Measurements from ENCODE around the gene TSC2.
"Not testable (repeated sequence)": the region's sequence is repeated elsewhere in the genome, so short reads cannot be mapped to it uniquely, and the experiment has no call there.

TSC2 gene

DNA sequence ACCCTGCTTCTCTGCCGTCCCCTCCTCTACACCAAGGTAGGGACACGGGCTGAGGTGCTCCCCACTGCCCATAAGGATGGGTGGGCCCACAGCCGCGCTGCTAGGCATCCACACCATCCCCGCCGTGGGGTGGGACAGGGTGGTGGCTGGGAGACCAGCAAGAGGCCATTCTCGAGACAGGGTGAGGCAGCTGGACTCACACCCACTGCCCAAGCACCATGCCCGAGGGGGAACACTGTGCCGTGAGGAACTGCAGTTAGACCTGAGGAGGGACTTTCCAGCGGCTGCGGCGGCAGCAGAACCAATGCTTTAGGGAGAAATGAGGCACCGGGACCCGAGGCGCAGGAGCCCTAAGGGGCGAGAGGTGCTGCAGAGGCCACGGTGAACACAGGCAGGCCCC, 74.6 kb downstream of the TSC2 start:
- no peak for DNase-seq (ENCODE audit: low read depth)
- TF ChIP-seq, protein P1, sequence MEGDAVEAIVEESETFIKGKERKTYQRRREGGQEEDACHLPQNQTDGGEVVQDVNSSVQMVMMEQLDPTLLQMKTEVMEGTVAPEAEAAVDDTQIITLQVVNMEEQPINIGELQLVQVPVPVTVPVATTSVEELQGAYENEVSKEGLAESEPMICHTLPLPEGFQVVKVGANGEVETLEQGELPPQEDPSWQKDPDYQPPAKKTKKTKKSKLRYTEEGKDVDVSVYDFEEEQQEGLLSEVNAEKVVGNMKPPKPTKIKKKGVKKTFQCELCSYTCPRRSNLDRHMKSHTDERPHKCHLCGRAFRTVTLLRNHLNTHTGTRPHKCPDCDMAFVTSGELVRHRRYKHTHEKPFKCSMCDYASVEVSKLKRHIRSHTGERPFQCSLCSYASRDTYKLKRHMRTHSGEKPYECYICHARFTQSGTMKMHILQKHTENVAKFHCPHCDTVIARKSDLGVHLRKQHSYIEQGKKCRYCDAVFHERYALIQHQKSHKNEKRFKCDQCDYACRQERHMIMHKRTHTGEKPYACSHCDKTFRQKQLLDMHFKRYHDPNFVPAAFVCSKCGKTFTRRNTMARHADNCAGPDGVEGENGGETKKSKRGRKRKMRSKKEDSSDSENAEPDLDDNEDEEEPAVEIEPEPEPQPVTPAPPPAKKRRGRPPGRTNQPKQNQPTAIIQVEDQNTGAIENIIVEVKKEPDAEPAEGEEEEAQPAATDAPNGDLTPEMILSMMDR (IDR thresholded peaks at IDR 0.05; ENCODE audit: low read depth, low read length, missing control alignments): no peak

DNA sequence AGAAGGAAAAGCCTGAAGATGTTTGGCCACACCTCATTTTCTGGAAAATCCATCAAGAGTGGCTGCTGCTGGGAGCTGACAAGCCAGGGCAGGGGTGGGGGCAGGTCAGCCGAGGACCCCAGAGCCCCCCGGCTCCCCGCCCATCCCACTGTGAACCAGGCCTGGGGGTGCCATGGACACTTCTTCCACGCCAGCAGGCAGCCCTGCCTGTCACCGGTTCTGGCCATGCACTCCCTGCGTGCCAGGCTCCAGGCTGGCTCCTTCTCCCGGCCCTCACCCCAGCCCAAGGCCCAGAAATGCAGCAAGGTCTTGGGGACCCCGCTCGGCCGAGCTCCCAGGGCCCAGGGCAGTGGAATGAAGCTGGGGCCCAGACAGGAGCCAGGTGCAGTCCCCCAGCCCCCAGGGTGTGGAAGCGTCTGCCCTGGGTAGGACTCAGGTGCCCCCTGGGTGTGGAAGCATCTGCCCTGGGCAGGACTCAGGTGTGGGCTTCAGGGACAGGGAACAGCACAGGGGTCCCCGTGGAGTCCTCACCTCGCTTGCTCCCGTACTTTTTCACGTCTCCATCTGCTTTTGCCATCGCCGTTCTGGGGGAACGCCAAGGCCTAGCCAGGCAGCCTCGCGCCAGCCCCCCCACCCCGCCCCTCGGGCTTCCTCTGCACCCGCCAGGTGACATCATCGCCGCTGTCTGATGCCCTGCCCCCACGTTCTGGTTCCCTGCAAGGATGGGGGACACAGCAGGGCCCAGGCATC, 75.3 kb downstream of the TSC2 start:
- H3K4me3 ChIP-seq (ENCODE audit: low read depth, low read length); in situ Hi-C loops (cut with HindIII; ENCODE audit: low sequenced_read_pairs); DNase-seq (ENCODE audit: low read depth): not testable (repeated sequence)

More for the DNA sequence above, 74.6 kb downstream of the TSC2 start:
- in situ Hi-C loops (cut with HindIII; ENCODE audit: low sequenced_read_pairs): no loop called here
- H3K4me3 ChIP-seq (ENCODE audit: low read depth, low read length): no peak overlapping the region

DNA sequence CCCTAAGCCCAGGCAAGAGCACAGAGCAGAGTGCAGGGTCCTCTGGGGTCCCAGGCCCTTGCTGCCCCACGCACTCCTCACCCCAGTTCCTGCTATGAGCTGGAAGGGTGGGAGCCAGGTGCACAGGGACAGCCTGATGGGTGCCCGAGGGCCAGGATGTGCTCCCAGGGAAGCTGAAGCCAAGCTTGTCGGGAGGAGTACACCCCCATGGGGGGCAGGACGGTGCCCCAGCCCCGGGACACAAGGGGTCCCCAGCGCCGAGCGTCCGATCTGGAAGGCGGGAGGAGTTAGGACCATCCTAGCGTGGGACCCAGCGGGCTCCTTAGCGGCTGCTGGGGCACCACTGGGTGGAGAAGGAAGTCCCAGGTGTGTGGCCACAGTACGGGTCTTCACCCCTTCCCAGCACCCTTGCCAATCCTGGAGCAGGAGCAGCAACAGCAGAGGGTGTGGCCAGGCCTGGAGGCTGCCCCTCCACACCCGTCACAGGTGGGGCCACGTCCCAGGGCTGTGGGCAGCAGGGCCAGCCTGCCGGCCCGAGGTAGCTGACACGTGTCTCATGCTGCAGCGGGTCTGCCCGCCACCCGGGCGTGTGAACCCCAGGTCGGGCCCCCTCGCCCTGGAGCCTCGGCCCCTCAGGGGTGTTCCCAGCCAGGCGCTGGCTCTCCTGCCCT, 76.1 kb downstream of the TSC2 start:
- H3K4me3 ChIP-seq (ENCODE audit: low read depth, low read length); in situ Hi-C loops (cut with HindIII; ENCODE audit: low sequenced_read_pairs); DNase-seq (ENCODE audit: low read depth): not testable (repeated sequence)

DNA sequence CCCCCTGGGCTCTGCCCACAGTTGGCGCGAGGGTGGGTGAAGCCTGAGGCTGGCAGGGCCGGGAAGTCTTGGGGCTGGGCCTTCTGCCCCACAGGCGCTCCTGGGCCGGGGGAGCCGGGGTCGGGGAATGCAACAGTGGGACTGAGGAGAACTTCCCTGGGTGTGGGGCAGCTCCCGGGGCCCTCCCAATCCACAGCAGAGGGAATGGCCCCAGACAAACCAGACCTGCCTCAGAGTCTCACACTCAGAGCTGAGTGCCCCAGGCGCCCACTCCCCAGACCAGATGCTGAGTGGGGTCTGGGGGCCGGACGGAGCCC, 76.5 kb downstream of the TSC2 start:
- DNase-seq (ENCODE audit: low read depth); in situ Hi-C loops (cut with HindIII; ENCODE audit: low sequenced_read_pairs): not testable (repeated sequence)
- peak overlapping the region; percentile 10 for H3K4me3 ChIP-seq (ENCODE audit: low read depth, low read length)

DNA sequence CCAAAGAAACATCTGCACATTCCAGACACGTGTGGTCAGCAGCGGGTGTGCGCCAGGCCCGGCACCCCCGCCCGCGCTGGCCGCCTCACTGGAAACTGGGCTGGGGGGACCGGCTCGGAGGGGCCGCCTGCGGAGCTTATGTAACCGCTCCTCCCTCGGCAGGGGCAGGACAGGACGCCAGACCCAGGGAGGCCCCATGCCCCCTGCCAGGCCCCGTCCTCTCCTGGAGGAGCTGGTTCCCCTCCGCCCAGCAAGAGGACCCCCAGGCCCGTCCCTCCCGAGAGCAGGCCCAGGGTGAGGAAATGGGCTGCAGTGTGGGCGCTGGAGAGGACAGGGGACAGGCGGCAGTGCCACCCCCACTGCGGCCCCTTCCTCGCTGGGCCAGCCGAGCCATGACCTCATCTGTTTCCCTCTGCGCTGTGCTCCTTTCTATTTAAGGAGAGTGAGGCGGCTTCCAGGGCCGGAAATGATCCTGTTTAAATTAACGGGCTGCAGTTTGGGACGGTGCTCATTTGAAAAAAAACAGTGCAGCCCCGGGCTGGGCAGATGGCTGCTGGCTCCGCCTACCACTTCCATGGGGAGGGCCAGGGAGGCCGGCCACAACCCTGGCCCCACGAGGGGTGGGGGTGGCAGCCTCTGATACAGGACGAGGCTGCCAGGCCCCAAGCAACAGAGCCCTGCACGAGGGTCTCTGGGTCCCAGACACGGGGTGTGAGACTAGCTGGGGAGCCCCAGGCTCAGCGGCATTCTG, 77.1 kb downstream of the TSC2 start:
- peak overlapping the region; percentile 10 for H3K4me3 ChIP-seq (ENCODE audit: low read depth, low read length)
- DNase-seq (ENCODE audit: low read depth); in situ Hi-C loops (cut with HindIII; ENCODE audit: low sequenced_read_pairs): not testable (repeated sequence)

DNA sequence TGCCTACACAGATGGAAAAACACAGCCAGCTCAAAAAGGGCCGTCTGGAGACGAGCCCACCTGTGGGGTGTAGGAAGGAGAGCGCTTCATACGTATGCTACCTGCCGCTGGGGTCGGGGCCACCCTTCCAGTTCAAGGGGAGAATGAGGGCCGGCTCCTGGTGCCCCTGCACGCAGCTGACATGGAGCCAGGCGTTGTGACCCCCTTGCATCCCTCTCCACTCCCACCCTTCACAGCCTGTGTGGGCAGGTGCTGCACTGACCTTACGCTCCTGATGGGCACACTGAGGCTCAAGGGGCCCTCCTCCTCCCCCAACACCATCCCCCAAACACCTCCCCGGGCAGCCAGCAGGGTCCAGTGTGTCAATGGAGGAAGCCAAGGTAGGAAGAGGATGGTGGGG, 77.8 kb downstream of the TSC2 start:
- DNase-seq (ENCODE audit: low read depth); in situ Hi-C loops (cut with HindIII; ENCODE audit: low sequenced_read_pairs): not testable (repeated sequence)

DNA sequence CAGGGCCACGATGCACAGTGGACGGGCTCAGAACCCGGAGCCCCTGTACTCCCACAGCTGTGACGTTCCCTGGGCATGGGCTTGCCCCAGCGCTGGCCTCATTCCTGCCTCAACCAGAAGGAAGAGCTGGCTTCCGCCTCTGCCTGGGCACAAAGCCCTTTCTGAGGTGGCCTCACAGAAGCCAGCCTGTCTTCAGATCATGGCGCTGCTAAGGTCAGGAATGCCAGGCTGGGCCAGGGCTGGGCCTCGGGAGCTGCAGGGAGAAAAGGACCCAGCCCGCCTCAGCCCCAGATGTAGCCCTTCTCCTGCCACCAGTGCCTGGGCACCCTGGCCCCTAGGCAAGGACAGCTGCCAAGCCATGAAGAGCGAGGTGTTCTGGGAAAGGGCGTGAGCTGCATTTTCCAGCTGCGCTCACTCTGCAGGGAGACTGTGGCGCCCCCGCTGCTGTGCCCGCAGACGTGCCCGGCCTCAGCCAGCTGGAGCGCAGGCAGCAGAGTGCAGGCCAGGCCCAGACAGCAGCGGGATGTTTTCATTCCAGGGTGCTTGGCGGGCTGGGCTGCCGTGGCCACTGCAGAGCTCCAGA, 78.5 kb downstream of the TSC2 start:
- in situ Hi-C loops (cut with HindIII; ENCODE audit: low sequenced_read_pairs); H3K4me3 ChIP-seq (ENCODE audit: low read depth, low read length); DNase-seq (ENCODE audit: low read depth): not testable (repeated sequence)

More for the DNA sequence above, 77.8 kb downstream of the TSC2 start:
- not testable (repeated sequence) for H3K4me3 ChIP-seq (ENCODE audit: low read depth, low read length)

DNA sequence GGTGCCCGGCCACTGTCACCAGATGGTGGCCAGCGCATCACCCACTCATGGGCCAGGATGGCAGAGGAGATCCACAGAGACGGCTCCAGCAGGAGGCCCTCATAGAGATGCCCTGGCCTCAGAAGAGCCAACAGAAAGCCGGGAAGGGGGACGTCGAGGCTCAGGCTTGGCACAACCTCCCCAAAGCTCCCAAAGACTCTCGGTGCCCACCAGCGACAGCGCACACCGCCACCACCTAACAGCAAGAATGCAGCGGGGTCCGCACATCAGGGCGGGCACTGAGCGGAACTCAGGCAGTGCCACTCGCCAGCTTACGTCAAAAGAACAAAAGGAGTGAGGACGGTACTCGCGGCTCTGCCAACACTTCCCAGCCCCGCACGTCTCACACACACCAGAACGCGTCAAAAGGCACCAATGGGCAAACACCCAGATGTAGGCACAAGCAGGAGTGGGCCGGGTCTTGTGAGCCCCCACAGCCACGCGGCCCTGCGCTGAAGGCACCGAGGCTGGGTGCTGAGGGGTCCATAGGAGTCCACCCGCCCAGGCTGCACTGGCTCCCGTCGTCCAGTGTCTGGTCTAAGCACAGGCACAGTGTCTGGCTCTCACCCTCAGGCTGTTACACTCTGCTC, 79.3 kb downstream of the TSC2 start:
- H3K4me3 ChIP-seq (ENCODE audit: low read depth, low read length); in situ Hi-C loops (cut with HindIII; ENCODE audit: low sequenced_read_pairs); DNase-seq (ENCODE audit: low read depth): not testable (repeated sequence)

DNA sequence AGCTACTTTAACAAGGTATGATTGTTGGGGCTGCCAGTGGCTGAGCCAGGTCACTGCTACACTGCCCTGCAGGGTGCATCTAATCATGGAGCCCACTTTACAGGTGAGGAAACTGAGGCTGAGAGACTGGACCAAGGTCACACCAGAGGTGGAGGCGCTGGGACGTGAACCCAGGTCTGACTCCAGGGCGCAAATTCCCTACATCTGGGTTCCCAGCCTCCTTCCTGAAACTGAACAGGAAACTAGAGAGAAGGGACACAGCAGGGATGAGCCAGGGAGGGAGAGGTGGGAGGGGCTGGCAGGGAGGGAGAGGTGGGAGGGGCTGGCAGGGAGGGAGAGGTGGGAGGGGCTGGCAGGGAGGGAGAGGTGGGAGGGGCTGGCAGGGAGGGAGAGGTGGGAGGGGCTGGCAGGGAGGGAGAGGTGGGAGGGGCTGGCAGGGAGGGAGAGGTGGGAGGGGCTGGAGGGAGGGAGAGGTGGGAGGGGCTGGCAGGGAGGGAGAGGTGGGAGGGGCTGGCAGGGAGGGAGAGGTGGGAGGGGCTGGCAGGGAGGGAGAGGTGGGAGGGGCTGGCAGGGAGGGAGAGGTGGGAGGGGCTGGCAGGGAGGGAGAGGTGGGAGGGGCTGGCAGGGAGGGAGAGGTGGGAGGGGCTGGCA, 80.0 kb downstream of the TSC2 start:
- DNase-seq (ENCODE audit: low read depth); H3K4me3 ChIP-seq (ENCODE audit: low read depth, low read length); in situ Hi-C loops (cut with HindIII; ENCODE audit: low sequenced_read_pairs): not testable (repeated sequence)

DNA sequence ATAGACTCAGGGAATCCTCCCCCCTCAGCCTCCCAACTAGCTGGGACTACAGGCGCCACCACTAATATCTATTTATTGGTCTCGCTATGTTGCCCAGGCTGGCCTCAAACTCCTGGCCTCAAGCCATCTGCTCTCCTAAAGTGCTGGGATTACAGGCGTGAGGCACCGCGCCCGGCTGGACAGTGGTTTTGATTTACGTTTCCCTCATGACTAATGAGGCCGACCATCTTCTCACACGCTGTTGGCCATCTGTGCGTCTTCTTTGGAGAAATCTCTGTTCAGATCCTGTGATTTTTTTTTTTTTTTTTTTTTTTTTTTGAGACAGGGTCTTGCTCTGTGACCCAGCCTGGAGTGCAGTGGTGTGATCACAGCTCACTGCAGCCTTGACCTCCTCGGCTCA, 81.5 kb downstream of the TSC2 start:
- DNase-seq (ENCODE audit: low read depth); in situ Hi-C loops (cut with HindIII; ENCODE audit: low sequenced_read_pairs); H3K4me3 ChIP-seq (ENCODE audit: low read depth, low read length): not testable (repeated sequence)

DNA sequence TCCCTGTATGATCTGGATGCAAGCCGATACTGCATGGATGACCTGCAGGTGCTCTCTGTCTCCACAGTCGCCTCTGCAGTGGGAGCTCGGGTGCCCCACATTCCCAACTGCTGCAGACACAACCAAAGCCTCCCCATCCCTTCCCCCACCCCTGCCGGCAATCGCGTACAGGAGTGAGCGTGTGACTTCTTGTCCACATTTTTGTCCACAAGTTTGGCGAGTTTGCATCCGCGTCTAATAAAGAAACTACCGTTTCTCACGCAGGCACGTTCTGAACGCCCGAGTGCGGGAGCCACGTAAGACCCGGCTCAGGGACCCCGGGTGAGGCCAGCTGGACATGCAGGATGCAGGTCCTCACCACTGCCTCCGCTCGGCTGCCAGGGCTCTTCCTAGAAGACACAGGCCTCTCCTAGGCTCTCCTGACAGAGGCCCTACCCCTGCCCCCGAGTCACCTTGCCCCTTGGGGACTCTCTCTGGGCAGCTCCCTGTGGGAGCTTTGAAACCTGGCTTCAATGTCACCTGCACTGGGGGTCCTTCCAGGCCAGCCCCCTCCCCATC, 82.2 kb downstream of the TSC2 start:
- H3K4me3 ChIP-seq (ENCODE audit: low read depth, low read length); DNase-seq (ENCODE audit: low read depth); in situ Hi-C loops (cut with HindIII; ENCODE audit: low sequenced_read_pairs): not testable (repeated sequence)

DNA sequence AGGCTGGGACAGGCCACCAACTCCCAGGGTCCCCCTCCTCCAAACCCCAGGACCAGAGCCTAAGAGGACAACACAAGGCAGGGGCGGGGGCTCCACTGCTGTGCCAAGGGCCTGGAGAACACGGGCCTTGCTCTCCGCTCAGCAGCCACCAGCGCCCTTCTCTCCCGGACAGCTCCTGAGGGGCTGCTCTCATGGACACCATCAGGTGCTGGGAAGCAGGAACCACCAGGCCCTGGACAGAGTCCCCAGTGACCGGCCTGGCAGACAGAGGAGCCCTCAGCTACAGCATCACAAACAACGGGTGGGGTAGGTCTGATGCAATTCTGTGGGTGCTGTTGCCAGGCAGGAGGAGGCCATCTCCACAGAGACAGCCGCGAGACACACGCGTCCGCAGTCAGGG, 86.0 kb downstream of the TSC2 start:
- H3K4me3 ChIP-seq (ENCODE audit: low read depth, low read length): peak overlapping the region; percentile 18
- in situ Hi-C loops (cut with HindIII; ENCODE audit: low sequenced_read_pairs); DNase-seq (ENCODE audit: low read depth): not testable (repeated sequence)

DNA sequence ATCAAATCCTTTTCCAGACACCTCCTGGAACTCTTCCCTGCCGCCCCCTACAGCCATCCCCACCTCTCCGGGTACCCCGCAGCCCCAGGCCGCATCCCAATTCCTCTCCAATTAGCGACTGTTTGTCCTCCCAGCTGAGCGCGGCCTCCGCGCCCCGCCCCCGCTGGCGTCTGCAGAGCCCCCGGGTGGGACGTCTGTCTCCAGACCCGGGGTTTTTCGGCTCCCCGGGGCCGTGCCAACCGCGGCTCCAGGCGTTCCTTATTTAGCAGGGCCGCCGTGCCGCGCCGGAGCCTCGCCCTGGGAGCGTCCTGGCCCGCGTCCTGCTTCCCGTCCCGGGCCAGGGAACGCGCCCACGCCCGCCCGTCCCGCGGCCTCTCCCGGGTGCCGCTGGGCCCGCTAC, 87.3 kb downstream of the TSC2 start:
- in situ Hi-C loops (cut with HindIII; ENCODE audit: low sequenced_read_pairs); DNase-seq (ENCODE audit: low read depth): not testable (repeated sequence)
- peak overlapping the region; percentile 50 for H3K4me3 ChIP-seq (ENCODE audit: low read depth, low read length)

DNA sequence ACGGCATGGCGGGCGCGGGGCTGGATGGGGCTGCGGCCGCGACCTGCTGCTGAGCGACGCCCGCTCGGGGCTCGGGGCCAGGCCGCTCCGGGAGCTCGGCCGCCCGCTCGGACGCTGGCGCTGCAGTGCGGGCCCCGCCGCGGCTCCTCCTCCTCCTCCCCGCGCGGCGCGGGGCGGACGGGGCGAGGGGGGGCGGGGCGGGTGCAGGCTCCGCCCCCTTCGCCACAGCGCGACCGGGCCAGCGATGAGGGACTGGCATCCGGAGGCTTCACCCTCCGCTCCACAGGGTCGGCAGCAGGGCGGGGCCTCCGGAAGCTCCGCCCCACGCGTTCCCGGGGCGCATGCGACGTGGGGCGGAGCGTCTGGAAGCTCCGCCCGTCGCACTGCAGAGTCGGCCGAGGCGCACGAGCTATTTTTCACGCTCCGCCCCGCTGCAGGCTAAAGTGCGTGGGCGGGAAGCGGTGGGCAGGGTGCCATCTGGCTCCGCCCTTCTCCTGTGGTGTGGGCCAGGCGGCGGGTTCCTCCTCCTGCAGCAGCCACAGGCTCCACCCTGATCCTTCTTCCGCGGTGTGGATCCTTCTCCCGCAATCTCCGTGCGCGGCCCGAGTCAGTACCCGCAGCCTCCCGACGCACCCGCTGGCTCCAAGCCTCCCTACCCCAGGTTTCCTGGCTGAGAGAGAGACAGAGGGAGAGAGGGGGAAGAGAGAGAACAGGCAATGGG, 88.1 kb downstream of the TSC2 start, which contains the start of gene PKD1:
TSS of gene PKD1 (minus strand) at position 129 of the 721 bp plus-strand sequence. CDS start 209 bp downstream, outside the sequence.
- H3K4me3 ChIP-seq (ENCODE audit: low read depth, low read length): peak within 1 kb of the TSS; percentile 50
- peak; percentile 78 for DNase-seq (ENCODE audit: low read depth)
- in situ Hi-C loops (cut with HindIII; ENCODE audit: low sequenced_read_pairs): not testable (repeated sequence)
